ENCODE measurements around the gene ANXA1.
"Not testable (repeated sequence)": the region's sequence is repeated elsewhere in the genome, so short reads cannot be mapped to it uniquely, and the experiment has no call there.

The ANXA1 gene

GRCh38 chr9:73170185-73170957 lies 18.7 kb downstream of the ANXA1 start:
- DNase-seq = no peak

DNA sequence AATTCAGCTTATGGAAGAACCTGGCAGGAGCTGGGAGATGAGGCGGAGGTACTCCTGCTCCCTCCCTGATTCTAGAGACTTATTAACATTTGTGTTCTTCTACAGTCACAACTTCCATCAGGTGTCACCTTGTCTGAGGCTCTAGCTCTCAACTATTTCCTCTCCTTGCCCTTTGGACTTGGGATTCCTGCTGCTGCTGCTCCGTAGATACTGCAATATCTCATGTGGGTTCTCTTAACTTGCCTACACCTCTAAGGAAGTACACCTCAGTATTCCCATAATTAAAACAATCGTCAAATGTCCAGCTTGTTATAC lies 21.2 kb downstream of the ANXA1 start:
- no peak for DNase-seq

DNA sequence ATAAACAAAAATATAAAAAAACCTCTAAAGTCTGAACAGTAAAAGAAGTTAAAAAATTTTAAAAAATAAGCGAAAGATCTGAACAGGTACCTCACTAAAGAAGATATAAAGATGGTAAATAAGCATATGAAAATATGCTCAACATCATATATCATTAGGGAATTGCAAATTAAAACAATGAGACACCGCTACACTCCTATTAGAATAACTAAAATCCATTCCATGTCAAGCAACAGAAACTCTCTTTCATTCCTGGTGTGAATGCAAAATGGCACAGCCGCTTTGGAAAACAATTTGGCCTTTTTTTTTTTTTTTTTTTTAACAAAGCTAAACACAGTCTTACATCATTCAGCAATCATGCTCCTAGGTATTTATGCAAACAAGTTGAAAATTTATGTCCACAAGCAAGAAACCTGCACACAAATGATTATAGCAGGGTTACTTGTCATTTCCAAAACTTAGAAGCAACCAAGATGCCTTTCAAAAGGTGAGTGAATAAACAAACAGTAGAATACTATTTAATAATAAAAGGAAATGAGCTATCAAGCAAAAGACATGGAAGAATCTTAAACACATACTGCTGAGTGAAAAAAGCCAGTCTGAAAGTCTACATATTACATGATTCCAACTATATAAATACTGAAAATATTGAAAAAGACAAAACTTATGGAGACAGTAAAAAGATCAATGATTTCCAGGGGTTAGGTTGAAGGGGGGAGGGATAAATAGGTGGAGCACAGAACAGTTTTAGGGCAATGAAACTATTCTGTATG lies 22.1 kb downstream of the ANXA1 start:
- DNase-seq = no peak

DNA sequence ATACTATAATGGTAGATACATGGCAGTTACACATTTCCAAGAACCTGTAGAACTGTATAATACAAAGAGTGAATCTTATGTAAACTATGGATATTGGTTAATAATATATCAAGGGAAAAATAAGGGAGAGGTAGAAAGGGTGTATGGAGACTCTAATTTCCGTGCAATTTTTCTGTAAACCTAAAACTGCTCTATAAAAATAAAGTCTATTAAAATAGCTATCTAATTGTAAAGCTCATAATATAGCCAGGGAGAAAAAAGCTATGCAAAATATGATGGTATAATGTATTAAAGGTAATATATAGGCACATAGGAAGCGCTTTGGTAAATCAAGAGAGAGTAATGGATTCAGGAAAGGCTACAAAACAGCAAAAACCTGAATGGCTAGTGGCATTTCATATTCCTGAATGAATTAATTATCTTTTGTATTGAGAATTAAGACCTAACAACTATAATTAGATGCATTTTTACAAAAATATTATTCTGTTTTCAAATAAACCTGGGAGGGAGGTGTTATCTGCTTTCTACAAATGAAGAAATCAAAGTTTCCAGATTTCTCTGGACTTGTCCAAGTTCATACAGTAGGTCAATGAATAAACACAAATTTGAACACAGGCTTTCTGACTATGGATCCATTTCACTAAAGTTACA lies 22.8 kb downstream of the ANXA1 start:
- no peak for DNase-seq

GRCh38 chr9:73176450-73176875 lies 24.8 kb downstream of the ANXA1 start:
- peak; percentile 14 for DNase-seq

DNA sequence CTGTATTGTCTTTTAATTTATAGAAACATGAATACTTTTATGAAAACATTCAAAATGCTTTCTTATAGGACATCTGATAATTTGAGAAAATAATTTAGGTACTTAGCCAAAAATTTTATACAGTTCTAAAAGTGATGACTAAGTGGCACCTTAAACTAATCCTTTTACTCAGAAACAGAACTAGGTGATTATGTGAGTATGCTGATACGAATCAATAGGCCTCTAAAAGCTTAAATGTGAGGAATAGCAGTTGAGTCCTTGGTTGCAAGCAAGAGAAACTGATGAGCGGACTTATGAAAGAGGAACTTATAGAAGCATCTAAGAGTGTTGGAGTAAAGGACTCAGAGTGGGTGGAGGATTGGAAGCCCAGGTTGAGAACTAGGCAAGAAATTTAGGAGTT lies 26.4 kb downstream of the ANXA1 start:
- no peak for DNase-seq

DNA sequence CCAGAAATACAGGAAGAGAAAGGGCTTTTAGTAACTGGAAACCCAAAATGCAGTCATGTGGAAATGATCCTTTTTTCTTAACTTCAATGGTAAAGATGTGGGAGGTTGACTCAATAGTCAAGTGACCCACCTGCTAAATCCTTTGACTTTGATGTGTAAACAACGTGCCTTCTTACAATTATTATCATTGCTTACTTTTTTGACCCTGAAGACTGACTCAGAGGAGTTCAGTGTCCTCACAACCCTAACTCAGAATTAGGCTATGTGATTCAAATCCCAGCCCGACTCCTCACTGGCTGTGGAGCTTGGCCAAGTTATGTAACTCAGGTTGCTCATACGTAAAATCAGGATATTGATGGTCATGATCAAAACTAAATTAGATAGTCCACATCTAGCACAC lies 27.9 kb downstream of the ANXA1 start:
- DNase-seq = no peak

DNA sequence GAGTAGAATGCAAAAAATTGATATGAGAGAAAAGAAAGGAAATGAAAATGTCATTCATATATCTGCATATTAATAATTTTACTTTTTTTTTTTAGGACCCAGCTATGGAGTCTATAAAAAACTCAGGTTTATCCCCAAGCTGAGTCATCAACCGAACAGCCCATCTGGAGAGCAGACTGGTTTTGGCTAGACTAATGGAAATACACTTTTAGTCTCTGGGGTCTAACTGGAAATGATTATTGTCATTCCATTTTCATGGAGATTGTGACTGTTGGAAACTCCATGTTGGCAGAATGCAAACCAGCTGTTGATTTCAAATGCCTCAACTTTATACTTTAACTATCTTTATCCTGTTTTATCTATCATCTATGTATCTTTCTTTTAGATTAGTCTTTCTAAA lies 28.7 kb downstream of the ANXA1 start:
- peak; percentile 12 for DNase-seq

DNA sequence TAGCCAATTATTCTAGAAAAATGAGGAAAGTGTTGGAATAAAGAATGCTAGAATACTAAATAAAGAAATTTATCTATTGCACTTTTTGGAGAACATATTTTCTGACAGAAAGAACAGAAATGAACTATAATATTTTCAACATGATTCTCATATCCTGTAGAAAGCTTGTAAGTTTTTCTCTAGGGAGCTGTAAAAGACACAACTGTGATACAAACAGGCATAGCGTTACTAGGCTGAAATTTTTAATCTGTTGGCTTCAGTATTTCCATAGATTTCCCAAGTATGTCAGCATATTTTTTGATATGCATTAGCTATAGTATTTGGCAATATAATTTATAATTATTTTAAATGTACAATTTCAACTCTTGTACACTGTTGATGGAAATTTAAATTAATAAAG lies 31.3 kb downstream of the ANXA1 start:
- no peak for DNase-seq

GRCh38 chr9:73183428-73183827 lies 31.8 kb downstream of the ANXA1 start:
- no peak for DNase-seq

DNA sequence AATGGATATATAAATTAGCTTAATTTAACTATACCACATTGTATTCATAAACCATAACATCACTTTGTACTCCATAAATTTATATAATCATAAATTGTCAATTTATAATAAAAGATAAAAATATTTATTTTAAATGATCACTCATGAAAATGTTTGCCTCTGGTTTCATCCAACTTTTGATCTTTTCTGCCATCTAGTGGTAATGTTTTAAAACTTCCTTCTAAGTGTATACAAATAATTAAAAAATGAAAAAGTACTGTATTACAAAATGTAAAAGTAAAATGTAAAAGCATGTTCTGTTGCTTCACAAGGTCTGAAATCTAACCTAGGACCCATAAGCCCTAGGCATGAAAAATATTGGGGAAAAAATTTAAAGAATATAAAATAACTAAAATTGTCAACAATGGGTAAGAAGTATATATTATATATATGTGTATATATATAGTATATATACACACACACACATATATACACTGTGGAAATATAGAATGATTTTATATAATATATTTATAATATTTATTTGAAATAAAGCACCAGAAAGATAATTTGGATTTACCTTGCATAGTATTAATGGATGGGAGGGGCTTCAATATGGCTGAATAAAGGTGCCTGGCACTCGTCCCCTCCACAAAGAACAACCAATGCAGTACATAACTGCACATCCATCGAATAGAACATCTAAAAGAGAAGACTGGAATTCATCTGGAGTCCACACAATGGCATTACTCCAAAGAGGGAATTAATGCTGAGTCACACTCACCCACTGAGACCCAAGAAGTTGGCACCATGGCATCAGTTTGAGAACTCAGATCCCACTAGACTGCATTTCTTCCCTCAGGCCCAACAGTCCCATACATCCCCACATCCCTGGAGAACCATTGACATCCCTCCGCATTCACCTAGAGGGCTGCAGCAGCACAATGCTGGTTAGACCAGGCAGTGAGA lies 32.5 kb downstream of the ANXA1 start:
- DNase-seq = peak; percentile 4

- not testable (repeated sequence) for DNase-seq
These were observed 39.4 kb downstream of the ANXA1 start for GRCh38 chr9:73191109-73191508.

DNA sequence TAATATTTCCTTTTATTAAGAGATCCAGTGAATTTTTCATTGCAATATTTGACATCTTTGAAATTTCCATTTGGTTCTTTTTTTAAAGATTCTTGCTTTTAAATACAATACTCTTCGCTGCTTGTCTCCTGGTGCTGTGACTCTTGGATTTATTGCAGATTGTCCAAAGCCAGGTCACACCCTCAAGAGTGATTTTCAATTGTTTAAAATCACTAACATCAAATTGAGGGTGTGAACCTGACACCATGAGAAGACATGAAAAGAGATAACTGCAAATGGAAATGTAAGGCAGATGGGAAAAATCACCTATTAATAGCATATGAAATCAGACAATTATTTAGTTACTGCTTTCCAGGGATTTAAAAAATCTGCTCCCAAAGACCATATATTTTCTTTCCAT lies 42.6 kb downstream of the ANXA1 start:
- no peak for DNase-seq

- no peak for DNase-seq
These were observed 47.8 kb downstream of the ANXA1 start for GRCh38 chr9:73199448-73199847.

DNA sequence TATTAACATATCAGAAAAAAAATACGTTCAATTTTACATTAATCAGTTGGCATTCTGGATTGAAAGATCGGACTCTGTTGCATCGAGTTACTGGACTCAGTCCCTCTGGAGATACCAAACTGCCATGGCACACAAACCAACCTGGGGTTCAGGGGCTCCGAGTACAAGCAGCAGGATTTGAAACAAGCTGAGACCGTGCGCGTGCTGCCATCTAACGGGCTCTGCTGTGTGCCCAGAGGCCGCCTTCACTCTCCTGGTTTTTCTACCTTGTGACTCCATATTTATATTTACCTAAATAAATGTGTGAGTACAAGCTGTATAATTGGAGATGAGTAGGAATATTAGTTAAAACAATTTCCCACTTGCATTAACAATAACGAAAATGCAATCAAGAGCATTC lies 48.2 kb downstream of the ANXA1 start:
- no peak for DNase-seq

DNA sequence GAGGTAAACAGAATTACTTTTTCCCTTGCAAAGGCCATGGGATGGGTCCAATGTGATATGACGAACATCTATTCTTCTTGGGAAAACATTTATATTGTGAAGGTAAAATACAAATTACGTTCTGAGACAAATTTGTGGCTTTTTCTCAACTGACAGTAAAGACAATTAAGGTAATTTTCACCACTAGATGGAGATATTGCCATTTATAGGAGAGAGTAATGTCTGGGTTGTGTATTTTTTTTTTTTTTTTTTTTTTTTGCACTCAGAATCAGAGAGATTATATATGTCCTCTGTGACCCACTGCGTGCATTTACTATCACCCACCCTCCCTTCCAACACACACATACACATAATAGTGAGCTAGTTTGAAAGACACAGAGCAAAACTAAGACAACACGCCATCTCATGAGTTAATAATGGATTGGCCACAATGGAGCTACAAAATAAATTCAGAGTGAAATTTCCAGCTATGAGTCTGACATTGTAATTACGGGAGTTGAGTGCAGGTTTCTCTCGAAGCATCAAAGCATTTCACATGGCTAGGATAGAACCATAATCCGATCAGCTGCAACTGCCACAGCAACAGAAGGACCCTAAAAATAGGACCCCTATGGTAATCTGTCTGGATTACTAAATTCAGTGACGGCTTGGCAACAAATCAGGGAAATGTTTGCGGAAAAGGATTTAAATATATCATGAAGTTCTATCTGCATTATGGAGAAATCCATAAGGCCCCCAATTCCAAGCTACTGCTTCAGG lies 49.2 kb downstream of the ANXA1 start:
- no peak for DNase-seq

DNA sequence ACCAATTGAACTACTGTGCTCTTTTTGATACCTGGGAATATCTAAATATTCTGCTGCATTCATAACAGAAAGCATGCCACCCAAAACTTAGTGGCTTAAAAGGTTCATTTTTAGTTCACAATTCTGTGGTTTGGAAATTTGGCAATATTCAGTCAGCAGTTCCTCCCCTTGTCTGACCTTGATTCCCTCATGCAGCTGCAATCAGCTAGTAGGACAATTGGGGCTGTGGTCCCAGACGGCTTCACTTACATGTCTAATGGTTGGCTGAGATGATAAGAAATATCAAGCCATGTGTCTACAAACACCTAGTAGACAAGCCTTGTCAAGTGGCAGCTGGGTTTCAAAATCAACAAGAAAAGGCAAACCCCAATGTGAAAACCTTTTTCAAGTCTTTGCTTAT lies 51.3 kb downstream of the ANXA1 start:
- DNase-seq = no peak

- no peak for DNase-seq
These were observed 53.3 kb downstream of the ANXA1 start for GRCh38 chr9:73204936-73205335.

- no peak for DNase-seq
These were observed 55.2 kb downstream of the ANXA1 start for GRCh38 chr9:73206851-73207250.

- DNase-seq = no peak
These were observed 59.4 kb downstream of the ANXA1 start for GRCh38 chr9:73210886-73211666.

DNA sequence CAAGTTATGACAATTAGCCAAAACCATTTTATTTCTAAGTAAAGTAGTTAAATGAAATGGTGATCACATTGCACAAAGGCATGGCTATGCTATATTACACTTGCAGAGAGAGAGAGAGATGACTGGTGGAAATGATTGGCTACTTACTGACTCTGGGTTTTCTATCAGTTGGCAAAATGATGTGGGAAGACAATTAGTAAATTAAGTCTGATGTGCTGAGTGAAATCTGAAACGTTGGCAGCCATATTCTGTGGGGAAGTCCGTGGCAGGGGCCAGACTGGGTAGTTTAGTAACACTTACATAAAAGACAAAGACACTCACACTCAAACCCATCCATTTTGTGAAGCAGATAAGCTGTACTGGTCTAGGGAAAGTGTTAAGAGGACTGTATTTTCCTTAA lies 61.6 kb downstream of the ANXA1 start:
- no peak for DNase-seq

Data from NCI-H446 treated with DMSO at 0.1 percent for 48 hours (cell line).